CD4-positive, alpha-beta T cell (primary cell): Measurements from ENCODE around the gene MAN1A2. TPM values are rescaled to one million over a fixed set of nuclear protein-coding genes. Genes with fewer than 3 reads are reported as not detected.

Source experiments
- ATAC-seq: fragments of 200-7000 bp; cut with Tn5 transposase; one replicate; pipeline ENCODE4 v1.10.0; 2022; ENCODE audit warnings: mild to moderate bottlenecking; ENCODE audit not compliant: poor library complexity
- CTCF ChIA-PET: fragments of 350-600 bp; sonication (Branson Sonifier 250); formaldehyde crosslinking; loops from one replicate; lab custom pipeline; 2021; ENCODE audit warnings: antibody characterized with exemption, inconsistent platforms; lab: Charles Lee
- POLR2A ChIA-PET: fragments of 350-600 bp; sonication (Branson Sonifier 250); formaldehyde crosslinking; loops from one replicate; lab custom pipeline; 2021; ENCODE audit warnings: antibody characterized with exemption, inconsistent platforms; lab: Charles Lee
- DNase-seq, 14 experiments: peaks; one replicate each; pipeline ENCODE4 v3.0.0-alpha.2; 2013 to 2020; ENCODE audit warnings: mixed read lengths in 2 of 14
- H3K27ac ChIP-seq, 2 donors: one replicate each; pipeline versions ENCODE4 v1.5.1 to v1.7.0; 2013; ENCODE audit warnings: low read length in 2 of 2, low read depth in 1 of 2, mild to moderate bottlenecking in 1 of 2
- H3K27me3 ChIP-seq, 2 experiments: 1 replicate in 1 of 2; 2 replicates in 1 of 2; pipeline versions ENCODE4 v1.6.1 to v1.7.0; 2013; ENCODE audit warnings: low read length in 2 of 2, control low read depth in 1 of 2, mild to moderate bottlenecking in 1 of 2, moderate library complexity in 1 of 2; ENCODE audit not compliant: insufficient read depth in 2 of 2, control insufficient read depth in 1 of 2
- H3K36me3 ChIP-seq: one replicate; pipeline ENCODE4 v1.6.1; 2013; ENCODE audit warnings: low read length, control low read depth; ENCODE audit not compliant: insufficient read depth
- H3K4me1 ChIP-seq: one replicate; pipeline ENCODE4 v1.6.1; 2013; ENCODE audit warnings: low read length, control low read depth; ENCODE audit not compliant: insufficient read depth
- H3K4me3 ChIP-seq: one replicate; pipeline ENCODE4 v1.5.1; 2013; ENCODE audit warnings: mild to moderate bottlenecking, low read length, moderate library complexity
- H3K9me3 ChIP-seq, 2 experiments: 1 replicate in 1 of 2; 2 replicates in 1 of 2; pipeline versions ENCODE4 v1.6.1 to v1.7.0; 2013; ENCODE audit warnings: low read length in 2 of 2, mild to moderate bottlenecking in 2 of 2, control low read depth in 1 of 2, moderate library complexity in 1 of 2; ENCODE audit not compliant: control insufficient read depth in 1 of 2, insufficient read depth in 1 of 2
- H3K27ac Mint-ChIP-seq: one replicate; pipeline ENCODE4 v1.8.0; 2020; ENCODE audit warnings: mixed read lengths
- H3K27me3 Mint-ChIP-seq: one replicate; pipeline ENCODE4 v1.8.0; 2021; ENCODE audit warnings: mixed read lengths
- H3K36me3 Mint-ChIP-seq: one replicate; pipeline ENCODE4 v1.8.0; 2021; ENCODE audit warnings: low read depth, mixed read lengths
- H3K4me1 Mint-ChIP-seq: one replicate; pipeline ENCODE4 v1.8.0; 2021; ENCODE audit warnings: low read depth, mixed read lengths
- H3K4me3 Mint-ChIP-seq: one replicate; pipeline ENCODE4 v1.8.0; 2020; ENCODE audit warnings: mild to moderate bottlenecking, mixed read lengths
- H3K9me3 Mint-ChIP-seq: one replicate; pipeline ENCODE4 v1.8.0; 2020; ENCODE audit warnings: mixed read lengths
- CTCF ChIP-seq: fragments of 200-600 bp; IDR thresholded peaks from one replicate; pipeline ENCODE4 v1.8.0; 2022; ENCODE audit warnings: antibody characterized with exemption, mild to moderate bottlenecking
- intact Hi-C, 2 experiments: fragments of 100-400 bp; cut with DNase I in 1 of 2; cut with micrococcal nuclease in 1 of 2; formaldehyde crosslinking; loops; one replicate each; pipeline versions ENCODE4 v1.15.1 to v1.9.0; 2023 to 2025; cut with DNase I, micrococcal nuclease
- total RNA-seq, 174 experiments: library from RNA in 2 of 174; stranded (reverse) in 2 of 174; gene quantifications; one replicate each; pipeline ENCODE4 v1.2.3 and lab custom pipeline; 2021 to 2026

Gene MAN1A2
- total RNA-seq, 2 experiments from 2014 or later, result 45.6 to 49.7 TPM

DNA sequence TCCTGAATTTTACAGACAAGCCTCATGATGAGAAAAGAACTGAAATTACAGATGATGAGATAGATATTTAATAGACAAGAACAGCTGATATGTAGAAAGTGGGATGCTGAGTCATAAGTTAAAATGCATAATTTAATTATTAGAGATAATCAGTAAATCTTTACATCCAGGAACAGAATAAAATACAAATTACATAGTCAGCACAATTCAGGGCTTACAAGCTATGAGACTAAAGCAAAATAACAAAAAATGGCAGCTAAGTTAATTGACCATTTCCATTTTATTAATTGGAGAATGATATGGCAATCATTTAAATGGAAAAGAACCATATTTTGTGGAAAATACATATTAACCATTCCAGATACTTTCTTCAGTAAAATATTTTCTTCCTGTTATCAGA lies 40.2 kb upstream of the MAN1A2 start:
- H3K4me1 ChIP-seq, result no peaks in the 10 kb centered on the region
- POLR2A ChIA-PET, result no interaction called here
- H3K27ac ChIP-seq, result no peak overlapping the region
- Mint-ChIP-seq H3K4me3 (no peak overlapping the region), H3K27me3 (peaks cover 35% of the 10 kb centered on the region), H3K36me3 (no peaks in the 10 kb centered on the region), H3K4me1 (no peaks in the 10 kb centered on the region), H3K9me3 (no peaks in the 10 kb centered on the region), H3K27ac (no peak overlapping the region)
- no peaks in the 10 kb centered on the region for H3K9me3 ChIP-seq
- DNase-seq (no peak), ATAC-seq (no peak)
- H3K27me3 ChIP-seq, result peaks cover 2 to 6% of the 10 kb centered on the region in 2 experiments
- no peaks in the 10 kb centered on the region for H3K36me3 ChIP-seq
- TF ChIP-seq CTCF, result no peak
- no peak overlapping the region for H3K4me3 ChIP-seq
- CTCF ChIA-PET, result no interaction called here
- intact Hi-C loops, result no loop called here

GRCh38 chr1:117335376-117336086 lies 31.7 kb upstream of the MAN1A2 start:
- ChIA-PET POLR2A (no interaction called here), CTCF (interaction anchor here (0.9 to 1.4 kb wide), 2 partner anchors 14 to 72 kb away, joined by 3 read pairs; no protein-coding TSS in a partner anchor)
- H3K27ac ChIP-seq, result no peak overlapping the region
- intact Hi-C loops, result no loop called here
- H3K9me3 ChIP-seq, result peaks cover 0 to 5% of the 10 kb centered on the region in 2 experiments
- Mint-ChIP-seq H3K27ac (no peak overlapping the region), H3K27me3 (no peaks in the 10 kb centered on the region), H3K4me3 (no peak overlapping the region), H3K9me3 (no peaks in the 10 kb centered on the region), H3K36me3 (no peaks in the 10 kb centered on the region), H3K4me1 (peaks cover 12% of the 10 kb centered on the region)
- H3K36me3 ChIP-seq, result no peaks in the 10 kb centered on the region
- ATAC-seq, result no peak
- H3K27me3 ChIP-seq, result no peaks in the 10 kb centered on the region
- no peak for TF ChIP-seq CTCF
- DNase-seq, result no peak
- H3K4me3 ChIP-seq, result no peak overlapping the region
- H3K4me1 ChIP-seq, result no peaks in the 10 kb centered on the region

DNA sequence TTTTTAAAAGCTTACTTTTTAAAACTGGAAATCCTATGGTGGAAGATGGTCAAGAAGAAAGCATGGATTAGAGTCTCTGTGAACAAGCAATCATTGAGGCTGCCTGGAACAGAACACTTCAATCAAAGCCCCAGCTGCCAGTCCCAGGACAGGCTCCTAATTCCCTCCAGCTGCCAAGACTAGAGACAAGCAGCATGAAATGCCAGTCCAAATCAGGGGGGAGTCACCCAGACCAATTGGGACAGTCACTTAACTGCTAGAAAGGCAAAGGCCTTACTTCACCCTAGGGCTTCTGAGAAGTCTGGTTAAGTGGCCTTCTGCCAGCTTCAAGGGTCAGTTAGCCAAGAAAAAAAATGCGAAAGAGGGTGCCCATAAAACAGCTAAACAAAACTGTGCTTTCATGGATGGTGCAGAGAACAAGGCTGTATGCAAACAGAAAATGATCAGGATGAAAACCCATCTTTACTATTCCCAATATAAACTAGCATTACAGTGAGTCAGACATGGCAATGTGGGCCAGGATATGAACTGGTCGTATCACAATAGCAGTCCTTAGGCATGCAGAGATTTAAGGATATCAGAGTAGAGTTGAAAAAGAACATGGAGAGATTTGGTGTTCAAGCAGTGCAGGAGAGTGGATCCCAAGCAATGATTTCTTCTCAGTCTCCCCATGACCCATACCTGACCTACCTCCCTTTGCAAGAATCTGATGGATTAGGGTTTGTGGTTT lies 31.0 kb upstream of the MAN1A2 start:
- ChIA-PET POLR2A (no interaction called here), CTCF (interaction anchor here (0.9 to 1.4 kb wide), 2 partner anchors 15 to 71 kb away, joined by 3 read pairs; no protein-coding TSS in a partner anchor)
- ATAC-seq, result no peak
- Mint-ChIP-seq H3K4me1 (peaks cover 12% of the 10 kb centered on the region), H3K9me3 (no peaks in the 10 kb centered on the region), H3K27me3 (no peaks in the 10 kb centered on the region), H3K27ac (no peak overlapping the region), H3K36me3 (no peaks in the 10 kb centered on the region), H3K4me3 (no peak overlapping the region)
- H3K4me3 ChIP-seq, result no peak overlapping the region
- H3K9me3 ChIP-seq, result peaks cover 0 to 5% of the 10 kb centered on the region in 2 experiments
- DNase-seq, result no peak
- intact Hi-C loops, result no loop called here
- H3K4me1 ChIP-seq, result no peaks in the 10 kb centered on the region
- TF ChIP-seq CTCF, result no peak
- no peaks in the 10 kb centered on the region for H3K36me3 ChIP-seq
- no peak overlapping the region for H3K27ac ChIP-seq
- no peaks in the 10 kb centered on the region for H3K27me3 ChIP-seq
